Stomach (tissue), 4 donors: Measurements from ENCODE around the gene ADRA2C.

ENCODE experiments used
- CTCF ChIP-seq, 7 experiments: fragments of 450-650 bp in 4 of 7; fragments of 200-600 bp in 3 of 7; sonication (generic) in 3 of 7; IDR thresholded peaks; one replicate each; pipeline ENCODE4 v1.5.1; 2016 to 2019; ENCODE audit warnings: antibody characterized with exemption in 7 of 7, control low read depth in 2 of 7, mild to moderate bottlenecking in 1 of 7
- EP300 ChIP-seq: sonication (generic); formaldehyde crosslinking; IDR thresholded peaks from one replicate; pipeline ENCODE4 v1.6.1; 2017; ENCODE audit warnings: antibody characterized with exemption
- POLR2A ChIP-seq, 4 donors: fragments of 450-650 bp; IDR thresholded peaks; one replicate each; pipeline ENCODE4 v1.6.1; 2016; ENCODE audit warnings: antibody characterized with exemption in 4 of 4, control low read depth in 2 of 4, mild to moderate bottlenecking in 1 of 4, moderate library complexity in 1 of 4
- POLR2AphosphoS5 ChIP-seq, 3 donors: sonication (generic); formaldehyde crosslinking; IDR thresholded peaks; one replicate each; pipeline ENCODE4 v1.6.1; 2016; ENCODE audit warnings: antibody characterized with exemption in 3 of 3

GRCh38 chr4:3765271-3766035 is 732 bp upstream of the ADRA2C start:
- TF ChIP-seq CTCF (IDR thresholded peaks at IDR 0.05): no peak
- no peak for TF ChIP-seq EP300
- no peak for TF ChIP-seq POLR2A (IDR thresholded peaks at IDR 0.05)
- no peak for TF ChIP-seq POLR2AphosphoS5 (IDR thresholded peaks at IDR 0.05)
